ENCODE measurements around the gene CCNJL.
"Not testable (repeated sequence)": the region's sequence is repeated elsewhere in the genome, so short reads cannot be mapped to it uniquely, and the experiment has no call there.

CCNJL gene

GRCh38 chr5:160312134-160312959, at the start of gene CCNJL:
CCNJL (minus strand) TSS chr5:160312564; CDS start chr5:160311923, 641 bp downstream.
- no peak for DNase-seq (ENCODE audit: low read depth)

- no peak for DNase-seq (ENCODE audit: low read depth)
Observed at GRCh38 chr5:160361624-160362228, 49.4 kb upstream of the CCNJL start.

- DNase-seq (ENCODE audit: low read depth) = no peak
Observed at GRCh38 chr5:160360310-160360709, 47.9 kb upstream of the CCNJL start.

- DNase-seq (ENCODE audit: low read depth) = no peak
Observed at GRCh38 chr5:160359816-160360215, 47.5 kb upstream of the CCNJL start.

GRCh38 chr5:160359242-160359641, 46.9 kb upstream of the CCNJL start:
- DNase-seq (ENCODE audit: low read depth) = no peak

- no peak for DNase-seq (ENCODE audit: low read depth)
Observed at GRCh38 chr5:160357861-160358411, 45.6 kb upstream of the CCNJL start.

GRCh38 chr5:160357394-160357793, 45.0 kb upstream of the CCNJL start:
- no peak for DNase-seq (ENCODE audit: low read depth)

- DNase-seq (ENCODE audit: low read depth) = no peak
Observed at GRCh38 chr5:160356550-160357347, 44.4 kb upstream of the CCNJL start.

- DNase-seq (ENCODE audit: low read depth) = no peak
Observed at GRCh38 chr5:160354666-160355065, 42.3 kb upstream of the CCNJL start.

- no peak for DNase-seq (ENCODE audit: low read depth)
Observed at GRCh38 chr5:160353379-160353778, 41.0 kb upstream of the CCNJL start.

- DNase-seq (ENCODE audit: low read depth) = no peak
Observed at GRCh38 chr5:160352308-160352707, 39.9 kb upstream of the CCNJL start.

GRCh38 chr5:160349935-160350303, 37.6 kb upstream of the CCNJL start:
- no peak for DNase-seq (ENCODE audit: low read depth)

GRCh38 chr5:160349249-160349934, 37.0 kb upstream of the CCNJL start:
- no peak for DNase-seq (ENCODE audit: low read depth)

- no peak for DNase-seq (ENCODE audit: low read depth)
Observed at GRCh38 chr5:160348080-160348479, 35.7 kb upstream of the CCNJL start.

GRCh38 chr5:160347448-160347847, 35.1 kb upstream of the CCNJL start:
- no peak for DNase-seq (ENCODE audit: low read depth)

- DNase-seq (ENCODE audit: low read depth) = no peak
Observed at GRCh38 chr5:160342413-160342941, 30.1 kb upstream of the CCNJL start.

GRCh38 chr5:160341309-160341870, 29.0 kb upstream of the CCNJL start:
- DNase-seq (ENCODE audit: low read depth) = no peak

- not testable (repeated sequence) for DNase-seq (ENCODE audit: low read depth)
Observed at GRCh38 chr5:160340513-160340912, 28.1 kb upstream of the CCNJL start.

GRCh38 chr5:160339406-160340130, 27.2 kb upstream of the CCNJL start:
- no peak for DNase-seq (ENCODE audit: low read depth)

GRCh38 chr5:160334716-160335115, 22.4 kb upstream of the CCNJL start:
- DNase-seq (ENCODE audit: low read depth) = not testable (repeated sequence)

GRCh38 chr5:160333721-160334120, 21.4 kb upstream of the CCNJL start:
- no peak for DNase-seq (ENCODE audit: low read depth)

All from HS-27A (cell line).